HepG2 (cell line): ENCODE results near the gene RSPH9. TPM values are rescaled to one million over a fixed set of nuclear protein-coding genes. Genes with fewer than 3 reads are reported as not detected.

Experiments used
- GABPA ChIP-seq, 2 experiments: IDR thresholded peaks; 2 replicates each; pipeline ENCODE4 v1.6.1; 2011 to 2016; ENCODE audit warnings: low read depth in 2 of 2, low read length in 1 of 2, missing biosample characterization in 1 of 2, missing genetic modification characterization in 1 of 2
- HNF4G ChIP-seq, 2 experiments: sonication (generic) in 1 of 2; formaldehyde crosslinking in 1 of 2; IDR thresholded peaks; 2 replicates each; pipeline versions ENCODE4 v1.4.0 to v1.6.1; 2011 to 2020; ENCODE audit warnings: borderline replicate concordance in 2 of 2, low read depth in 2 of 2, mild to moderate bottlenecking in 2 of 2, low read length in 1 of 2, missing genetic modification reagents in 1 of 2, moderate library complexity in 1 of 2
- JARID2 ChIP-seq: sonication (generic); formaldehyde crosslinking; IDR thresholded peaks from 2 replicates; pipeline ENCODE4 v1.8.1; 2023; ENCODE audit warnings: missing genetic modification reagents, inconsistent platforms; ENCODE audit not compliant: insufficient replicate concordance
- LBX2 ChIP-seq: sonication (generic); formaldehyde crosslinking; IDR thresholded peaks from 2 replicates; pipeline ENCODE4 v1.5.0; 2020; ENCODE audit warnings: missing genetic modification reagents, mild to moderate bottlenecking, borderline replicate concordance
- LRRFIP1 ChIP-seq: sonication (generic); formaldehyde crosslinking; conservative IDR thresholded peaks from 2 replicates; pipeline ENCODE4 v1.4.0; 2020; ENCODE audit warnings: missing genetic modification reagents
- MAZ ChIP-seq, 2 experiments: sonication (generic) in 1 of 2; formaldehyde crosslinking in 1 of 2; IDR thresholded peaks; 2 replicates each; pipeline versions ENCODE4 v1.5.0 to v1.6.1; 2012 to 2020; ENCODE audit warnings: low read depth in 2 of 2, mild to moderate bottlenecking in 2 of 2, borderline replicate concordance in 1 of 2, improper control_type of control experiment in 1 of 2, low read length in 1 of 2, missing genetic modification reagents in 1 of 2, moderate library complexity in 1 of 2
- MEF2D ChIP-seq: sonication (generic); formaldehyde crosslinking; IDR thresholded peaks from 2 replicates; pipeline ENCODE4 v1.5.1; 2020; ENCODE audit warnings: mild to moderate bottlenecking, missing genetic modification reagents
- PATZ1 ChIP-seq: sonication (generic); formaldehyde crosslinking; IDR thresholded peaks from 2 replicates; pipeline ENCODE4 v1.4.0; 2020; ENCODE audit warnings: missing genetic modification reagents
- PHF5A ChIP-seq: IDR thresholded peaks from one replicate; pipeline ENCODE4 v1.6.1; 2018; ENCODE audit warnings: low read depth, missing genetic modification reagents; ENCODE audit not compliant: unreplicated experiment
- POLR2AphosphoS5 ChIP-seq: IDR thresholded peaks from 2 replicates; pipeline ENCODE4 v1.6.1; 2012; ENCODE audit warnings: low read depth, low read length
- RBFOX2 ChIP-seq: fragments of 200-400 bp; formaldehyde crosslinking; IDR thresholded peaks from 2 replicates; pipeline ENCODE4 v1.6.1; 2017; ENCODE audit warnings: low read depth, mild to moderate bottlenecking, low read length
- XBP1 ChIP-seq: sonication (generic); formaldehyde crosslinking; IDR thresholded peaks from 2 replicates; pipeline ENCODE4 v1.5.0; 2020; ENCODE audit warnings: missing genetic modification reagents
- ZBTB46 ChIP-seq: sonication (generic); formaldehyde crosslinking; IDR thresholded peaks from 2 replicates; pipeline ENCODE4 v1.4.0; 2020; ENCODE audit warnings: mild to moderate bottlenecking, missing genetic modification reagents, borderline replicate concordance
- ZNF33A ChIP-seq: sonication (generic); formaldehyde crosslinking; IDR thresholded peaks from 2 replicates; pipeline ENCODE4 v1.5.1; 2020; ENCODE audit warnings: missing genetic modification reagents, mild to moderate bottlenecking, moderate library complexity, borderline replicate concordance
- ZNF343 ChIP-seq: sonication (generic); formaldehyde crosslinking; IDR thresholded peaks from 2 replicates; pipeline ENCODE4 v1.4.0; 2020; ENCODE audit warnings: mild to moderate bottlenecking, missing genetic modification reagents
- ZNF557 ChIP-seq: sonication (generic); formaldehyde crosslinking; IDR thresholded peaks from 2 replicates; pipeline ENCODE4 v1.4.0; 2020; ENCODE audit warnings: missing genetic modification reagents
- ZNF572 ChIP-seq: sonication (generic); formaldehyde crosslinking; IDR thresholded peaks from 2 replicates; pipeline ENCODE4 v1.5.1; 2020; ENCODE audit warnings: mild to moderate bottlenecking, missing genetic modification reagents
- ZNF691 ChIP-seq: sonication (generic); formaldehyde crosslinking; IDR thresholded peaks from 2 replicates; pipeline ENCODE4 v1.4.0; 2020; ENCODE audit warnings: missing genetic modification reagents, low read depth, mild to moderate bottlenecking, borderline replicate concordance
- ZNF720 ChIP-seq: sonication (generic); formaldehyde crosslinking; IDR thresholded peaks from 2 replicates; pipeline ENCODE4 v1.4.0; 2020; ENCODE audit warnings: missing genetic modification reagents
- polyA plus RNA-seq, 8 experiments: library from polyadenylated mRNA; depleted of rRNA in 3 of 8; stranded (reverse) in 7 of 8; unstranded in 1 of 8; fragments of >200 nt; fragmentation: Illumina TruSeq in 4 of 8; extraction: Trizol in 4 of 8; gene quantifications; 2 replicates each; pipeline versions ENCODE4 v1.2.1 to v1.2.3, GENCODE V29; 2011 to 2016; ENCODE audit warnings: low read depth in 4 of 8, missing spikeins in 1 of 8, mixed read lengths in 1 of 8; ENCODE audit not compliant: insufficient read depth in 1 of 8
- total RNA-seq, 5 experiments: library from RNA; depleted of rRNA; stranded (reverse); fragments of >200 nt; fragmentation: Illumina TruSeq; extraction: Trizol; gene quantifications; 2 replicates each; pipeline ENCODE4 v1.2.3, GENCODE V29; 2016; ENCODE audit warnings: low read depth in 1 of 5

The RSPH9 gene
- total and polyA plus RNA-seq, 2 of the 13 experiments (the other 11 are each of a cell fraction or from before 2014, with no cell fraction given): 0.04 TPM; not detected in 1

GRCh38 chr6:43702534-43703440 is 58.0 kb downstream of the RSPH9 start (continued):
- TF ChIP-seq ZNF720 (no peak), JARID2 (CRISPR knock-in tag) (no peak), RBFOX2 (no peak), ZNF343 (no peak), LBX2 (CRISPR knock-in tag) (no peak), ZNF572 (CRISPR knock-in tag) (no peak), ZNF691 (CRISPR knock-in tag) (no peak), XBP1 (no peak), ZBTB46 (CRISPR knock-in tag) (0 out of 2 replicates have a peak, but pooled peaks have one; percentile 46), HNF4G (IDR thresholded peaks at IDR 0.05; ENCODE audit: borderline replicate concordance, low read depth, low read length) (no peak), HNF4G (CRISPR knock-in tag; IDR thresholded peaks at IDR 0.05; ENCODE audit: borderline replicate concordance, low read depth) (peak; percentile 45; the same call in 1 of the 2 replicates), GABPA (IDR thresholded peaks at IDR 0.05; ENCODE audit: low read depth, low read length) (no peak), GABPA (CRISPR knock-in tag; IDR thresholded peaks at IDR 0.05; ENCODE audit: low read depth) (peak; percentile 45), PATZ1 (CRISPR knock-in tag) (peak; percentile 85), ZNF557 (no peak), MAZ (IDR thresholded peaks at IDR 0.05; ENCODE audit: borderline replicate concordance, low read depth, low read length) (peak; percentile 52), MAZ (CRISPR knock-in tag; IDR thresholded peaks at IDR 0.05; ENCODE audit: low read depth) (peak; percentile 72; the same call in 1 of the 2 replicates), ZNF33A (CRISPR knock-in tag) (no peak), LRRFIP1 (no peak), POLR2AphosphoS5 (no peak; the same call in 1 of the 2 replicates), MEF2D (CRISPR knock-in tag) (no peak), PHF5A (peak; percentile 15)
